Loucy (cell line): Measurements from ENCODE around the gene LCP1.

ENCODE experiments used
- EZH2phosphoT487 ChIP-seq: fragments of 200-600 bp; IDR thresholded peaks from 2 replicates; pipeline ENCODE4 v1.6.1; 2018; ENCODE audit warnings: antibody characterized with exemption, mild to moderate bottlenecking, moderate library complexity, borderline replicate concordance
- TF ChIP-seq, protein P1 (sequence below): fragments of 200-600 bp; sonication (generic); conservative IDR thresholded peaks from 2 replicates; pipeline ENCODE4 v1.5.1; 2014; ENCODE audit warnings: mild to moderate bottlenecking, antibody characterized with exemption, low read length

DNA sequence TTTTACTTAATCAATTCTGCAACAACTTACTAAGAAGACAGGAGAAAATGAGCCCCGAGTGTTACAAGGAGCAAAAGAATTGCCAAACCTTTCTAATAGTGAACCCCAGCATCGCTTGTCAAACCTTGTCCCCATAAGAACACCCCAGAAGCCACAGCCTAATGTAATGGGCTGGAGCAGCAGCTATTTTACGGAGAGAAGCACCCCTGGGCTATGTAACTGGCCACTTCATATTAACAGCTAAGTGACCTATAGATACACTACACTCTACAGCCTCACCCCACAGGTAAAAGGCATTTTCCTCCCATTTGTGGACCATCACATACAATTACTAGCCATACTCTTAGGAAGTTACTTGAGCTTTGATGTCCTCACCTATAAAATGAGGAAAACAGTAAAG lies 49.9 kb downstream of the LCP1 start:
- TF ChIP-seq, protein P1, sequence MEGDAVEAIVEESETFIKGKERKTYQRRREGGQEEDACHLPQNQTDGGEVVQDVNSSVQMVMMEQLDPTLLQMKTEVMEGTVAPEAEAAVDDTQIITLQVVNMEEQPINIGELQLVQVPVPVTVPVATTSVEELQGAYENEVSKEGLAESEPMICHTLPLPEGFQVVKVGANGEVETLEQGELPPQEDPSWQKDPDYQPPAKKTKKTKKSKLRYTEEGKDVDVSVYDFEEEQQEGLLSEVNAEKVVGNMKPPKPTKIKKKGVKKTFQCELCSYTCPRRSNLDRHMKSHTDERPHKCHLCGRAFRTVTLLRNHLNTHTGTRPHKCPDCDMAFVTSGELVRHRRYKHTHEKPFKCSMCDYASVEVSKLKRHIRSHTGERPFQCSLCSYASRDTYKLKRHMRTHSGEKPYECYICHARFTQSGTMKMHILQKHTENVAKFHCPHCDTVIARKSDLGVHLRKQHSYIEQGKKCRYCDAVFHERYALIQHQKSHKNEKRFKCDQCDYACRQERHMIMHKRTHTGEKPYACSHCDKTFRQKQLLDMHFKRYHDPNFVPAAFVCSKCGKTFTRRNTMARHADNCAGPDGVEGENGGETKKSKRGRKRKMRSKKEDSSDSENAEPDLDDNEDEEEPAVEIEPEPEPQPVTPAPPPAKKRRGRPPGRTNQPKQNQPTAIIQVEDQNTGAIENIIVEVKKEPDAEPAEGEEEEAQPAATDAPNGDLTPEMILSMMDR = no peak
- no peak for TF ChIP-seq EZH2phosphoT487
